HG02970 (cell line): ENCODE measurements around the gene LONRF3.

Experiments
- ATAC-seq: cut with Tn5 transposase; IDR thresholded peaks from one replicate; pipeline ENCODE4 v1.9.1; 2021; ENCODE audit warnings: mild to moderate bottlenecking, moderate library complexity, moderate number of reproducible peaks; ENCODE audit not compliant: unreplicated experiment, low FRiP score

LONRF3 gene

DNA sequence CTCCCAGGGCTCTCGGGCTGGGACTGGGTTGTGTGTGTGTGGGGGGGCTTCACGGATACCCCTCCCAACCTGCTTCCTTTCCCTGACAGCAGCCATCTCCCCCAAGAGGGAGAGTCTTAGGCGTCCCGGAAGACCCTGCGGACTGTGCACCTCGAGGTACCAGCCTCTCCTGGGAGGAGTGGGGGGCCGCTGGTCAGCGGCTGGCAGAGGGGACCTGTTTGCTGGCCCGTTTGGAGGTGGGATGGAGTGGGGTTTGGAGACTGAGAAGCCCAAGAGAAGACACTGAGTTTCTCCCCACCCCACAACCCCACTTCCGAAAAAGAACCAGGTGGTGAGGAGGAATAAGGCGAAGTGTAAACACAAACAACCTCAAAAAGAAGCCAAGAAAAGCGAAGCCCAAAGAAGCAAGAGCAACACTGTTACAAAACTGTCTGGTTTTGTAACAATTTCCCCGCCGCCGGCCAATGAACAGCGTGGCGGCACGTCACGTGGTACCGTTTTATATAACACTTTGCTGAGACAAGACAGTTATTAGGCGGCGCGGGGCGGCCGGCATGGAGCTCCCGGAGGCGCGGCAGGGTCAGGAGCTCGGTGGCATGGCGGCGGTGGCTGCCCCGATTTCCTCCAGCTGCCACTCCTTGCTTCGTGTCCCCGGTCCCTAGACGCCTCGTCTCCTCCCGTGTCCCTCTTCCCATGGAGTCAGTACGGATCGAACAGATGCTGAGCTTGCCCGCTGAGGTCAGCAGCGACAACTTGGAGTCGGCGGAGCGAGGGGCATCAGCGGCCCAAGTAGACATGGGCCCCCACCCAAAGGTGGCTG, at the start of gene LONRF3:
Gene LONRF3, plus strand, starts transcription at position 531 of the 820 bp plus-strand sequence. Its CDS starts 163 bp downstream, at position 694.
- no peak for ATAC-seq

DNA sequence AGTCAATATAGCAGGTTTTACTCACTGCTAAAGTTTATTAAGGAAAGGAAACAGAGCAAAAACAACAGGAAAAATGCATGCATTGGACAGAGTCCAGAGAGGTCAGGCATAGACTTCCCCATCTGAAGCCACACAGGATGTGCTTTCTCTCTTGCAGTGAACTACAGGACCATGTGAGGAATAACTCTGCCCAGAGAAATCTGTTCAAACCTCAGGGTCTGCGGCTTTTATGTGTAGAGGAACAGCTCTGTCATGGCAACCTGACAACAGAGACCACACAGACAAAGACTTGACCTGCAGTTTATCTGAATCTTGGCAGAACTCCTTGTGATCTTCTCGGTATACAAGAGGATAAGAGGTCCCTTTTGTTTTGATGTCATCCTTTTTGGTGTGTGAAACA, 46.3 kb upstream of the LONRF3 start:
- no peak for ATAC-seq

DNA sequence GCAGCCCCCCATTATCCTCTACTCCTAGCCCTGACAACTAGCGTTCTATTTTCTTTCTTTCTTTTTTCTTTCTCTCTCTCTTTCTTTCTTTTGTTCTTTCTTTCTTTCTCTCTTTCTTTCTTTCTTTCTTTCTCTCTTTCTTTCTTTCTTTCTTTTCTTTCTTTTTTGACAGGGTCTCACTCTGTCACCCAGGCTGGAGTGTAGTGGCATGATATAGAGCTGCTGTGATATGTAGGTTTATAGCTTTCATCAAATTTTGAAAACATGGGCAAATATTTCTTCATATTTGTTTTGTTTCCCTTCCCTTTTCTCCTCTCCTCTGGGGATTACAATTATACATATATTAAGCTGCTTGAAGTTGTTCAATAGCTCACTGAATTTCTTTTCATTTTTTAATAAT, 39.1 kb upstream of the LONRF3 start:
- no peak for ATAC-seq

DNA sequence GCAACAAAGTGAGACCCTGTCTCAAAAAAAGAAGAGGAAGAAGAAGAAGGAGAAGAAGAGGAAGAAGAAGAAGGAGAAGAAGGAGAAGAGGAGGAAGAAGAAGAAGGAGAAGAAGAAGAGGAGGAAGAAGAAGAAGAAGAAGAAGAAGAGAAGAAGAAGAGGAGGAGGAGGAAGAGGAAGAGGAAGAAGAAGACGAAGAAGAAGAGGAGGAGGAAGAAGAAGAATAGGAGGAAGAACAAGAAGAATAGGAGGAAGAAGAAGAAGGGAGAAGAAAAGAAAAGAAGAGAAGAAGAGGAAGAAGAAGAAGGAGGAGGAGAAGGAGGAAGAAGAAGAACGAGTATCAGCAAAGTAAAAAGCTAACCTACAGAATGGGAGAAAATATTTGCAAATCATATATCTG, 33.3 kb upstream of the LONRF3 start:
- no peak for ATAC-seq

DNA sequence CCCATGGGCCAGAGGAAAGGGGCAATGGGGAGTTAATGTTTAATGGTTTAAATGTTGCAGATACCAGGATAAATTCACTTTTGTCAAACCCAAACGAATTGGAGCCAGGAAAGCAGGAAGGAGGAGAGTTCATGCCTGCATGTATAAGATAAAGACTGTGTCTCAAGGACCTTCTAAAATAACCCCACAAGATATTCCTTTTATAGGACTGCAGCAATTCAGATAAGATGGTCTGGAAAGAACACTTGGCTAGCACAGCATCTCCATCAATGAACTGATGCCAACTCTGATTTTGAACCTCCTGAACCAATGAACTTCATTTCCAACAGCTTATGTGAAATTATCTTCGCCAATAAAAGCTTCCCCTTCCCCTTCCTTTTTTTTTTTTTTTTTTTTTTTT, 31.3 kb upstream of the LONRF3 start:
- no peak for ATAC-seq

DNA sequence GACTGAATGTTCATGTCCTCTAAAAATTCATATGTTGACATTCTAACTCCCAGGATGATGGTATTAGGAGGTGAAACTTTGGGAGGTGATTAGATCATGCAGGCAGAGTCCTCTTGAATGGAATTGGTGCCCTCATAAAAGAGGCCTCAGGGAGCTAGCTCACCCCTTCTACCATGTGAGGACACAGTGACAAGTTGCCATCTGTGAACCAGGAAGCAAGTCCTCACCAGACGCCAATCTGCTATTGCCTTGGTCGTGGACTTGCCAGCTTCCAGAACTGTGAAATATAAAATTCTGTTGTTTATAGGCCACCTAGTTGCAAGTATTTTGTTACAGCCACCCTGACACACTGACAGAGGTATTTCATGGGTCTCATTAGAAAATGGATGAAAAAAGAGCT, 28.5 kb upstream of the LONRF3 start:
- ATAC-seq = no peak

DNA sequence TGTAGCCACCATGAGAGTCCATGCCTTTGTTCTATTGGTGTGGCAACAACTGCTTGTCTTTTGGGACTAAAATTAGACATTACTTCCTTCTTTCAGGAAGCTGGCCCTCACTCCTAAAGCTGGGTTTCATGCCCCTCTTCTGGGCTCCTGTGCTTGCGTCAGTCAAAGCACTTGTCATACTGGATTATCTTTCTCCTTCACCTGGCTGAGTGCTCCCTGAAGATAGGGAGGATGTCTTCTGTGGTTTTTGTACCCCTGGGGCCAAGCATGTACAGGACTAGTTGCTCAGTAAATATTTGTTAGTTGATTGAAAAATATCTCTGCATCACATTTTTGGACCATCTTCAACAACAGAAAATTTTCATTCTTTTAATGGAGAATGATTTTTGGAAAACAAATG, 26.1 kb upstream of the LONRF3 start:
- ATAC-seq = no peak

DNA sequence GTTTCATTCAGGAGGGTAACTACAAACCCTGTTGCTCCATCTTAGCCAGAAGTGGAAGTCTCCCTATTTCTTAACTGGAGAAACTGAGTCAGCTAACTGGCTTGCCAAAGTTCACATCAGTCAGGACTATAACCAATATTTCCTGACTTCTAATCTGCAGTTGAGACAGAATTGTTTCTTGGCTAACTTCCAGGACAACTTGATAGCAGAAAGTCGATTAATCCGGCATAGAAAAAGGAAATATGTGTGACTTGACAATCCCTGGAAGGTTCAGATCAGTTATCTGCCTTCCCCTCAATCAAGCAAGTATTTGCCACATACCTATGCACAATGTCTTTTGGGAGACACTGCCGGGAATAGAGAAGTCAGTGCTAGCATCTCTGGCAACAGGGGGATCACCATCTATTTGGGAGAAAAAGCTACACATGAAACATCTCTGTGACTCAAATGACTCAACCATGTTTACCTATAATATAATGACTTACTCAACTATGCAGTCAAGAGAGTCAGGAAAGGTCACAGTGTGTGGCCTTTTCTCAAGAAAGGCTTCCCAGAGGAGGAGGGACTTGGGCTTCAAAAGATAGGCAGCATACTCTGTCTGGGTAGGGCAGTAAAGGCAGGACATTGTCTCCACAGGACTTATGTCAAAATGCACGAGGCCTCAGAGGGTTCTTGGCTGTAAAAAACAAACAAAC, 12.4 kb upstream of the LONRF3 start:
- no peak for ATAC-seq

DNA sequence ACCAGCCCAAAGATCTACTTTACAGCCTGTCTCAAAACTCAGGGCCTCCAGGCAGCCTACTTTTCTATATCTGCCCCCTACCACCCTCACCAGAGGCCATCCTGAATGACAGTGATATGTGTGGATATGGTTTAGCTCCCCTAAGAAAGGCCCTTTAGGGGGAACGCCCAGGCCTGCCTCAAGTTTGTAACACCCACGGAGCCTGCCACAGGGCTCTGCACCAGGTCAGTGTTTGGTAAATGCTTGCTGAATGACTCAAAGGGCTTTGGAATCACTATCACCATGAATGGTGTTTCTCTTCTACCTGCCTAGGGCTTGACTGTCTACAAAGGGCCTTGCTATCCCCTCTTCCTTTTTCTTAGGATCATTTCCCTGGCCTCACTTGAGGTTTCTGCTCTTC, 11.3 kb upstream of the LONRF3 start:
- no peak for ATAC-seq

DNA sequence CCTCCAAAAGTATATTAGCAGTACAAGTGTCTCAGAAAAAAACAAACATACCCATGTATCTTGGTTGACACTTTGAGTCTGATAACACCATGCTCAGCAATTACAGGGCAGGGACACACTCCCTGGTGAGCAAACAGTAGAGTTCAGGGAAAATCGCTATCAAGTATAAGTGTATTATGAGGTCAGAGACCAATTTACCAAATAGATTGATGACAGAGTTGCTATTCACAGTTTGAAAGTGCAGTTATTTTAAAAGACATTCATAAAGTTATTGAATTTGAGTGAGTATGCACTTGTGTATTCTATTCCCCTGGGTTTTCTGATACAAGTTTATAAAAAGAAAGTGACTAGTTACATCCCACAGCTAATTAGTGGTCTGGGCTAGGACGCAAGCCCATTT, 10.2 kb upstream of the LONRF3 start:
- ATAC-seq = no peak

DNA sequence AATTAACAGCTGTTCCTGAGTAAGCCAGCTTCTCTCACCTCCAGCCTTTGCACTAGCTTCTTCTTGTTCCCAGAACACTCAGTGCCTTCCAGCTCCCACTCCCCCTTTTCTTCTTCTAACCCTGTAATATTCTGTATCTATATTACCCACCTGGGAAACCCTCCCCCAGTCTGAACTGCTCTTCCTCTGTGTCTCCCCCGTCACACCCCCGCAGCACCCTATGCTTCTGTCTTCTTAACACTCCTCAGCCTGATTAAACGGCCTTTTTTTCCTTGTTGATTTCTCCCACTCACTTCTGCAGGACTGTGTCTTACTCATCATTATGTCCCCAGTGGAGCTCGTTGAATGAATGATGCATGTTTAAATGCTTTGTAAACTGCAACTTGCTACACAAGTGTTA, 9.0 kb upstream of the LONRF3 start:
- no peak for ATAC-seq

DNA sequence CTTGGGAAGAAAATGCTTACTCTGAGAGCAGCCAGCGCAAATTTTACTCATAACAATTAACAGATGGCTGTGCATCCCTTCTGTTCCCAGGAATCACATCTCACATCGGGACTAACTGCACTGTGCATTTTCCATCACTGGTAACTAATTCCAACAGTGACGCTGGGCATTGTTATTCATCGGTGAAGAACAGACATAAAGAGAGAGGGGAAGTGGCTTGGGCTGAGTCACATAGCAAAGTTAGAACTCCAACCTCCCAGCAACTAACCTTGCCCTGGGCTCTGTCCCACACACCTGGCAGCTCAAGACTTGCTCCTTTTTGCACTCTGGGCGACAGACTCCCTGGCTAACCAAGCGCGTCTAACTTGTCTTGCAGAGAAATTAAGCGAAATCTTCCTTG, 6.4 kb upstream of the LONRF3 start:
- no peak for ATAC-seq

DNA sequence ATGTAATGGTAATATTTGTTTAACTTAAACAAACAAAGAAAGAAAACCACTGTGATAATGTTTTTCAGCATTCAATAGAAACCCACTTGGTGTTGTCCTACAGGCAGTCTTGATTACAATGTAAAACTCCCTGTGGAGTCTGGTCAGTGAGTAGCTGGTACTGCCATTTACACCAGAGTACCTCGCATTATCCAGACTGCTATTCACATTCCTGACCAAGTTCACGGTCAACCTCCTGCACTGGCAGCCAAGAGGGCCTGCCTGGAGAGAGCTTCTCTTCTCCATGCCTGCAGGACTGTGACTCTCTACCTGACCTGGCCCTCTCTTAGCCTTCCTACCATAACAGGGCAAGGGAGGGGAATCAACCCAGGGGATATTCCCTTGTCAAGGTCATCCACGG, 2.9 kb upstream of the LONRF3 start:
- no peak for ATAC-seq

DNA sequence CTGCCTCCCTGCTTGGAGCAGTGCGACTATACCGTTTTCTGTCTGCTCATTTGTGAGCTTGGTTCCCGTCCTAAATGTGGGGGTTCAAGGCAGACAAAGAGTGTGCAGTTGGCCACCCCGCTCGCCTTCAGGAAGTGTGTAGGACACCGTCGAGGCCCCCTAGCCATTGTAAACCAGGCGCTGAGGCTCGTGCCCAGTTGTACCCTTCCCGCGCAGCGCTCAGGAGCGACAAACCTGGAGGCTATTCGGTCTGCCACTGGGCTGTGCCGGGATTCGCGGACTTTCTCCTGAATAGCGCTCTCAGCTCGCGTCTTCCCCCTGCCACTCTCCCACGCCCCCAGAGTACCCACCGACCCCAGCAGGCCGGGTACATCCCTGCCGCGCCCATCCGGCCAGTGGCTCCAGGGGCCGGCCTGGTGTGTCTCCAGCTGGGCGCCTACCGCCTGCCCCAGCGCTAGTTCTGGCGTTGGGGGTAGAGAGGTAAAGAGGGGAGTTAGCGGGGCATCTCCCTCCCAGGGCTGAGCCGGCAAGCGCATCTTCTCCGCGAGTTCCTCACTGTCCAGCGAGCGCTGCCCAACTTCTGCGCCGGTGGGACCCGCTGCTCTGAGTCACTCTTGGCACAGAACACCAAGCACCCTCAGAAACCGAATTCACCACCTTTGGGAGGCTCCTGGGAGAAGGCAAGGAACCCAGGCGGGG, 880 bp upstream of the LONRF3 start:
- no peak for ATAC-seq

DNA sequence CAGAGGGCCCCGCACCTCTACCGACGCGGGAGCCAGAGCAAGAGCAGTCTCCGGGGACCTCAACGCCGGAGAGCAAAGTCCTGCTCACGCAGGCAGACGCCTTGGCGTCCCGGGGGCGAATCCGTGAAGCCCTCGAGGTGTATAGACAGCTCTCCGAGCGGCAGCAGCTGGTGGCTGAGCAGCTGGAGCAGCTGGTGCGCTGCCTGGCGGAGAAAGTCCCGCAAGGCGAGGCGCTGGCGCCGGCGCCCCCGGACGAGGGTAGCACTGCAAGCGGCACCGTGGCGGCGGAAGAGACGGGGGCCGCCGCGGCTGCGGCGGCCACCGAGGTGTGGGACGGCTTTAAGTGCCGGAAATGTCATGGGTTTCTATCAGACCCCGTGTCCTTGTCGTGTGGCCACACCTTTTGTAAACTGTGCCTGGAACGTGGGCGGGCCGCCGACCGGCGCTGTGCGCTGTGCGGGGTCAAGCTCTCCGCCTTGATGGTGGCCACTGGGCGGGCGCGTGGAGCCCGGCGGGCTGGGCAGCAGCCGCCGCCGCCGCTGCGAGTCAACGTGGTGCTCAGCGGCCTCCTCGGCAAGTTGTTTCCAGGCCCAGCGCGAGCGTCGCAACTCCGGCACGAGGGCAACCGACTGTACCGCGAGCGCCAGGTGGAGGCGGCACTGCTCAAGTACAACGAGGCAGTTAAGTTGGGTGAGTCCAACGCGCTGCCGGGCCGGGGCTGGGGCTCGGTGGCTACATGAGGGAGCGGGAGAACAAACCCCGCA, 672 bp downstream of the LONRF3 start:
- ATAC-seq = no peak

DNA sequence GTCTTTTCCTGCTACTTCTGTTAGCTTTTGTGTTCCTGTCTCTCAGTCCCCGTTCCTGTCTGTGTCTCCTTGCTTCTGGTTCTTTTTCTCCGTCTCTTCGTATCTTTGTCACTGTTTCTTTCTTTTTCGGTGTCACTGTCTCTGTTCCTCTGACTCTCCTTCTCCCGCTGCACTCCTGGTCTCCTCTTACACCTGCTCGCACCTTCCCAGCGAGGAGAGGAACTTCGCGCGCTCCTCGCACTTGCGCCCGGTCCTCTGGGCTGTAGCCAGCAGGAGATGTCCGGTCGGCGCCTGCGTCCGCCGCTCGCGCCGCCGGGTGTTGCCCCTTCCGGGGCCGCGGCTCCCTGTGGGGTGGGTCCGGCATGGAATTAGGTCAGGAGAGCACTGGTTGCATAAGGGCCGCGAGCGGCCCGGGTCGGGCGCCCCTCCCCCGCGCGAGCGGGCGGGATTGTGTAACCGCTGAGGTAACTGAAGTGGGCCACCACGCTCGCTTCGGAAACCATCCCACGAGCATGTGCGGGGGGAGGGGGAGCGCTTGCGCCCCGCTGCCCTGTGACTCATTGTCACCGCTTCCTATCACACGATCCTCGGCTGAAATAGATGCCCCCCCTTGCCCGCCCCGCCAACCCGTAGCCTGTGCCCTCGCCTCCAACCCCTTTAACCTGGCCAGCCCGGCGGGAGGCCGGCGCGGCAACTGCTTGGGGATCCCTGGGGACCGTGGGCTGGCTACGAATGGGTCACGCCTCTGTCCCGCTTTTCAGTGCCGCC, 1.6 kb downstream of the LONRF3 start:
- ATAC-seq = no peak

DNA sequence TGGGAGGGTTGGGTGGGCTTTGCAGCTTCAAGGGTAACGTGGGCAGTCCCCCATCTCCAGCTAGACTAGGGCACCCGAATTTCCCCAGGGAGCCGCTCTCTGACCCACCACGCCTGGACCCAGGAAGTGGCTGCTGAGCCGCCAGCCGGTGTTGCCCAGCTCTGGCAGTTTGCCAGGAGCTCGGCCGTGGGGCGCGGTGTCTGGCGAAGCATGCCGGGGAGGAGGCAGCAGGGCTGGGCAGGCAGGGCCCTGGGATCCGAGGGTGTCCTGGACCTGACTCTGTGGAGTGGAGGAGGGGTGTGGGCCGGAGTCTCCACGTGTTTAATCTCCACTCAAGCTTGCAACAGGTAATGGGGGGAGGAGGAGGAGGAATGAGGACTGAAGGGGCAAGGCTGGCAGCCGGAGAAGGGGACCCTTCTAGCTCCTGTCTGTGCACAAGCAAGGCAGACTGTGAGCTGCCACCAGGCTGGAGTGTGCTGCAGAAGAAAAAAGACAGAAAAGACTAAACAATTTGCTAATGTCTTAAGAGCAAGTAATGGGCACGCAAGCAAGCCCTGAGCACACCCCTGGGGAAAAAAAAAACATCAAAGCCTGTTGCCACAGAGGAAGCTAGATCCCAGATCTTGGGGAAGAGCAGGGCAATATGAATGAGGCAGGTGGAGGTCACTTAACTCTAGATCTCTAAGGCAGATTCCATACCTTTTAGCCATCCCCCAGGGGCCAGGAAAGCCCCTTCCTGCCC, 2.4 kb downstream of the LONRF3 start:
- no peak for ATAC-seq

DNA sequence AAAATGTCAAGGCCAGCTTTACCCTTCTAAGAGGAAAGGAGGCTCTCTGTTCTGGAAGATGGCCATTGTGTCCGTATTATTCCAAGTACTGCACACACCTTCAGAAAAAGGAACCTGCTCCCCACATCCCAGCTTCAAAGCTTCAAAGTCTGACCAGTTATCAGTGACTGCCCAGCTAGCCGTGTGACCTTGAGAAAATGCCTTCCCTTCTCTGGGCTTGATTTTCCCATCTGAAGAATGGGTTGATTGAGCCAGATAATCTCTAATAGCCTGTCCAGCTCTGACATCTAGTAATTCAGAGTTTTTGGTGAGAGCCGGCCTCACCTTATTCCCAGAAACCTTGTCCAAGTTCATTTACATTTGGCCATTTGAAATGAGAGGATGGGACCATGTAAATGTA, 3.0 kb downstream of the LONRF3 start:
- no peak for ATAC-seq

DNA sequence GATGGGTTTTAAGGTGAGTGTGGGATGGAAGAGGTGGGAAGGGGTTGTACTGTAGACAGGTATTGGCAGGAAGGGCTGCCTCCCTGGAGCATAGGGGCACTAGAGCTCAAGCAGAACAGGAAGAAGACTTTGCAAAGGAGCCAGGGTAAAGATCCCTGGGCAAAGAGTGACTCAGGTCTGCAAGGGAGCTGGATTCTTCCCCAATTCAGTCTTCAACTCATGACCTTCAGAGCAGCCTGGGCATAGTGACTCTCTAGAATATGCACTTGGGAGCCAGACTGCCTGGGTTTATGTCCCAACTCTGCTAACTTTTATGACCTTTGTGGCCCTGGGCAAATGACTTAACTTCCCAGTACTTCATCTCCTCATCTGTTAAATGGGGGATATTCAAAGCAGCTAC, 4.0 kb downstream of the LONRF3 start:
- no peak for ATAC-seq
